Epithelial cell of proximal tubule (primary cell): ENCODE results near the gene SEMG1. TPM values are rescaled to one million over a fixed set of nuclear protein-coding genes. Genes with fewer than 3 reads are reported as not detected.

Experiments used
- DNase-seq: peaks from one replicate; pipeline ENCODE4 v3.0.0-alpha.2; 2011; ENCODE audit warnings: low read depth
- H3K4me3 ChIP-seq: 2 replicates; pipeline ENCODE4 v1.5.1; 2011; ENCODE audit warnings: low read depth, mild to moderate bottlenecking, low read length
- total RNA-seq: library from RNA; depleted of rRNA; stranded (reverse); fragments of >200 nt; gene quantifications from 2 replicates; pipeline ENCODE4 v1.2.3, GENCODE V29; 2015
- TF ChIP-seq, protein P1 (sequence below): conservative IDR thresholded peaks from 2 replicates; pipeline ENCODE4 v1.5.1; 2012; ENCODE audit warnings: low read depth, mild to moderate bottlenecking, low read length

Gene SEMG1
- total RNA-seq, 1 donor from 2014 or later = not detected

DNA sequence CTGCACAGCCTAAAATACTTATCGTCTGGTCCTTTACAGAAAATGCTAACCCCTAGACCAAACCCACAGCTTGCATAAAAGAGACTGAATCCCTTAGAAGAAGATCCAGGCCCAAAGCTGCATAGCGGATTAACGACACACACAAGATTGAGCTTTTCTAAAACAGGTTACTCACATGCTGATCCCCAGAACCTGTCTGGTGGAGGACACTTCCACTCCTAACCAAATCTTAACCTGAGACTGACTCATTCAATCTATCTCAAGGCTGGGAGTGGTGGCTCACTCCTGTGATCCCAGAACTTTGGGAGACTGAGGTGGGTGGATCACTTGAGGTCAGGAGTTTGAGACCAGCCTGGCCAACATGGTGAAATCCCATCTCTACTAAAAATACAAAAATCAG, 50.3 kb downstream of the SEMG1 start:
- no peak overlapping the region for H3K4me3 ChIP-seq

DNA sequence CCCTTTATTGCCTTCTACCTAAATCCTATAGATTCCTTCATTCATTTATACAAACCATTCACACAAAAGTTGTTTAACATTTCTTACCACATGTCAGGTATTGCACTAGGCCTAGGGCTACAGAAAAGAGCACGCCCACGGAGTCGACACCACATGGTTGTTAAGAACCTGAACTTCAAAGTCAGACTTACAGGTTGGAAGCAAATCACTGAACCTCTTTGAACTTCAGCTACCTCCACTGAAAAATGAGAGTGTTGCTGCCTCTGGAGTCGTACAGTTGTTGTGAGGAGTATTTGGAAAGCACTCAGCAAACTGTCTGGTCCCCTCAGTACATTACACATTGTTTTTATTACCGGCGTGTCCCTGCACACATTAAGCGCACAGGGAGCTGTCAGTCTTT, 50.9 kb downstream of the SEMG1 start:
- DNase-seq = no peak
- TF ChIP-seq, protein P1, sequence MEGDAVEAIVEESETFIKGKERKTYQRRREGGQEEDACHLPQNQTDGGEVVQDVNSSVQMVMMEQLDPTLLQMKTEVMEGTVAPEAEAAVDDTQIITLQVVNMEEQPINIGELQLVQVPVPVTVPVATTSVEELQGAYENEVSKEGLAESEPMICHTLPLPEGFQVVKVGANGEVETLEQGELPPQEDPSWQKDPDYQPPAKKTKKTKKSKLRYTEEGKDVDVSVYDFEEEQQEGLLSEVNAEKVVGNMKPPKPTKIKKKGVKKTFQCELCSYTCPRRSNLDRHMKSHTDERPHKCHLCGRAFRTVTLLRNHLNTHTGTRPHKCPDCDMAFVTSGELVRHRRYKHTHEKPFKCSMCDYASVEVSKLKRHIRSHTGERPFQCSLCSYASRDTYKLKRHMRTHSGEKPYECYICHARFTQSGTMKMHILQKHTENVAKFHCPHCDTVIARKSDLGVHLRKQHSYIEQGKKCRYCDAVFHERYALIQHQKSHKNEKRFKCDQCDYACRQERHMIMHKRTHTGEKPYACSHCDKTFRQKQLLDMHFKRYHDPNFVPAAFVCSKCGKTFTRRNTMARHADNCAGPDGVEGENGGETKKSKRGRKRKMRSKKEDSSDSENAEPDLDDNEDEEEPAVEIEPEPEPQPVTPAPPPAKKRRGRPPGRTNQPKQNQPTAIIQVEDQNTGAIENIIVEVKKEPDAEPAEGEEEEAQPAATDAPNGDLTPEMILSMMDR = no peak
- H3K4me3 ChIP-seq = no peak overlapping the region

More for the DNA sequence above, 50.3 kb downstream of the SEMG1 start:
- no peak for DNase-seq
- TF ChIP-seq, protein P1 = no peak

DNA sequence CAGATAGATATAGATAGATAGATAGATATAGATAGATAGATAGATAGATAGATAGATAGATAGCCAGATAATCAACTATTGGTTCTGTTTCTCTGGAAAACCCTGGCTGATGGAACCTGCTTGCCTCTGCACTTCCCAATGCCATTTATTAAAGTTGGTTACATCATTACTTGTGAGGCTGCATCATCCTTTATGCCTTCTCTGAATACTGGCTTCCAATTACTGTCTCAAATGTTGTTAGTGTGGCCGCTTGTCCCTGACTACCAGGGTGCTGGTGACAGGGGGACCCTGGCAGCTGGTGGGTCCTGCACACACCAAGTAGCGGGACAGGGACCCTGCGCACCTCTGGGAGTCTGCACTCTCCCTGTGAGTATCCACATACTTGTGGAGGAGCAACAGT, 51.4 kb downstream of the SEMG1 start:
- no peak for DNase-seq
- no peak overlapping the region for H3K4me3 ChIP-seq
- TF ChIP-seq, protein P1 = no peak

DNA sequence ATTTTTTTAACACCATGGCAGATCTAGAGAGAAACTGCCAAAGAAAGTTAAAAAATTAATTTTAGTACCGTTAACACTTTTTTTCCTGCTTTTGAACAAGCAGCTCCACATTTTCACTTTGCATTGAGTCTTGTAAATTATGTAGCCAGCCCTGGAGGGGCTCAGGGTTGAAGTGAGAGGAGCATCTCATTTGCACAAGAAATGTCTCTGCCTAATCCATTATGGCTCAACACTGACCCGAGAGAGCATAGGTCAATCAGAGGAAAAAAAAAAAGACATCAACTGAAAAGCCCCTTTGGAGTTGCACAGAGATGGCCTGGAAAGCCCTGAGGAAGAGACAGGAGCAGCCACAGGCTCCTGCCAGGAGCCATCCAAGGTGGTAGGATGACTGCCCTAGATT, 51.8 kb downstream of the SEMG1 start:
- DNase-seq = no peak
- TF ChIP-seq, protein P1 = no peak
- H3K4me3 ChIP-seq = no peak overlapping the region

Other genes starting within 250 kb of the SEMG1 start
- 74.3 and 95.6 TPM in 2 replicates for gene TOMM34, start 246.6 kb upstream of the SEMG1 start, total RNA-seq
- 17.4 and 17.6 TPM in 2 replicates for gene STK4, start 240.5 kb upstream of the SEMG1 start, total RNA-seq
- 8.1 and 10.9 TPM in 2 replicates for gene KCNS1, start 105.9 kb upstream of the SEMG1 start, total RNA-seq
- not detected in 2 replicates for gene WFDC5, start 91.9 kb upstream of the SEMG1 start, total RNA-seq
- not detected in 2 replicates for gene WFDC12, start 82.6 kb upstream of the SEMG1 start, total RNA-seq
- gene PI3, start 32.1 kb upstream of the SEMG1 start, total RNA-seq = not detected in 2 replicates
- not detected in 2 replicates for gene SEMG2, start 14.3 kb downstream of the SEMG1 start, total RNA-seq
- gene SLPI, start 47.5 kb downstream of the SEMG1 start, total RNA-seq = 20.5 and 68.1 TPM in 2 replicates
- gene RBPJL, start 99.8 kb downstream of the SEMG1 start, total RNA-seq = not detected in 2 replicates
- gene MATN4, start 101.3 kb downstream of the SEMG1 start, total RNA-seq = not detected in 2 replicates
- 153 and 239 TPM in 2 replicates for gene SDC4, start 141.4 kb downstream of the SEMG1 start, total RNA-seq
- 22.6 and 30.3 TPM in 2 replicates for gene SYS1, start 156.1 kb downstream of the SEMG1 start, total RNA-seq
- not detected in 2 replicates for gene TP53TG5, start 171.3 kb downstream of the SEMG1 start, total RNA-seq
- gene DBNDD2, start 201.3 kb downstream of the SEMG1 start, total RNA-seq = 49.6 and 55.2 TPM in 2 replicates
- 59.9 and 71.0 TPM in 2 replicates for gene PIGT, start 209.1 kb downstream of the SEMG1 start, total RNA-seq